SW 1271 (cell line): ENCODE results near the gene BCL2L2.
A peak's percentile ranks its signal among the peaks of the same experiment; 100 is the strongest.
"Not testable (repeated sequence)": the region's sequence is repeated elsewhere in the genome, so short reads cannot be mapped to it uniquely, and the experiment has no call there.

Source experiments
- DNase-seq, 2 experiments: peaks; one replicate each; lab custom pipeline; 2025; lab: John Stamatoyannopoulos, UW

The BCL2L2 gene, protein sequence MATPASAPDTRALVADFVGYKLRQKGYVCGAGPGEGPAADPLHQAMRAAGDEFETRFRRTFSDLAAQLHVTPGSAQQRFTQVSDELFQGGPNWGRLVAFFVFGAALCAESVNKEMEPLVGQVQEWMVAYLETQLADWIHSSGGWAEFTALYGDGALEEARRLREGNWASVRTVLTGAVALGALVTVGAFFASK

DNA sequence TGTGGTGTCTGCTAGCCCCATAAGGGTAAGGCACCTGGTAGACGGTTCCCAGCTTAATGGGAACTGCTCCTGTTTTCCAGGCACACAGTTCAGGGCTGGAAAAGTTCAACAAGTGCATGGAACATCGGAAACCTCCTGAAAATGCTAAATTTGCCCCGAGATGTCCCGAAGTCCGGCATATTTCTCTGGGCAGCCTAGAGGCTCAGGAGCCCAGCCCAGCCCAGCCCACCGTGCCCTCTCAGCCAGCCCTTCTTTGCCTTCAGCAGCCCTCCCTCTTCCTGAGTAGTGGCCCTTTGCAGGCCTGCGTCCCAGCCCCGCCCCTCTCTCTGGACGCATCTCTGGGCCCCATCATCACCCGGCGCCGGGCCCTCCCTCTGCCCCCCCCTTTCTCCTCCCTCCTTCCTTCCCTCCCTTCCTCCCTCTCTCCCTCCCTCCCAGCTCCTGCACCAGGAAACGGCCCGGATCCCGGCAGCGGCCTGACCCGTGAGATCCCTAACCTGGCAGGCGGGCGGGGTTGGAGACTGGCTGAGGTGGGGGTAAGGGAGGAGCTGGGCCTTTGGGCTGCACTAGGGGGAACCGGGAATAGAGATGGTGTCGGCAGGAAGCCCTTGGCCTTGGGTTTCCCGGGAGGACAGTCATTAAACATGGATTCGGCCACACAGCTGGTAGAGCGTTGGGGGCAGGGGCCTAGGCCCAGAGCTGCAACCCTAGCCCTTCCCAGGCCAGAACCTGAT lies at the start of gene BCL2L2:
TSS of gene BCL2L2 (plus strand) at position 422 of the 734 bp plus-strand sequence. CDS start 935 bp downstream, outside the sequence.
- DNase-seq, result peak; percentile 46 to 93

GRCh38 chr14:23258256-23258655 lies 48.4 kb upstream of the BCL2L2 start:
- no peak for DNase-seq

- DNase-seq, result no peak
Observed at GRCh38 chr14:23259426-23259825, 47.2 kb upstream of the BCL2L2 start.

- DNase-seq, result not testable (repeated sequence)
Observed at GRCh38 chr14:23260849-23261248, 45.8 kb upstream of the BCL2L2 start.

- DNase-seq, result no peak
Observed at GRCh38 chr14:23269193-23269592, 37.4 kb upstream of the BCL2L2 start.

GRCh38 chr14:23275412-23275811 lies 31.2 kb upstream of the BCL2L2 start:
- no peak for DNase-seq

DNA sequence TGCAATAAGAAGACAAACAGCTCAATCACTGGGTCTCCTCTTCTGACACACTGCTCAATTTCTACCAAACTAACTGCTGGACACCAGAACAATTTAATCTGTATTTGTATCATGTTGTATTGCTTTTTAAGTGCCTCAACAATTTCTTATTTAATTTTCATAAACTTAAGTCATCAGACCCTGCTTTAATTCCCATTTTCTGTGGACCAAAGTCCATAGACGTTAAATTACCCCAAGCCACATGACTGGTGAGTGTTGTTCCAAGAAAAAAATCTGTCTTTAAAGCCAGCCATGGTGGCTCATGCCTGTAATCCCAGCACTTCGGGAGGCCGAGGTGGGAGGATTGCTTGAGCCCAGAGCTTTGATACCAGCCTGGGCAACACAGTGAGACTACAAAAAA lies 29.4 kb upstream of the BCL2L2 start:
- no peak for DNase-seq

GRCh38 chr14:23277928-23278327 lies 28.7 kb upstream of the BCL2L2 start:
- DNase-seq, result not testable (repeated sequence)

DNA sequence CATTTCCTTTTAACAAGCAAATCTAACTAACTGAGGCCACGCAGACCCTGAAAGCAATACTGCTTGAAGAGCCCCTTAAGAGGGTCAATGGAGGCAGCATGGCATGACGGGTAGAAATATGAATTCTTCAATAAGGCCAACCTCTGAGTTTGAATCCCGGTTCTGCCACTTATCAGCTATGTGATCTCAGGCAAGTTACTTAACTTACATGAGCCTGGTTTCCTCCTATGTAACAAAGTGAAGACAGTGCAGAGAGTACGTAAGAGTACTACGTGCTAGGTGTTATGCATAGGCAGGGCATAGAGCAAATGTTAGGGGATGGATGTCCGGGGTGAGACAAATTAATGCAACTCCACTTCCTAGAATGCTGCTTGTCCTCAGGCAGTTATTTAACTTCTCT lies 25.4 kb upstream of the BCL2L2 start:
- no peak for DNase-seq

DNA sequence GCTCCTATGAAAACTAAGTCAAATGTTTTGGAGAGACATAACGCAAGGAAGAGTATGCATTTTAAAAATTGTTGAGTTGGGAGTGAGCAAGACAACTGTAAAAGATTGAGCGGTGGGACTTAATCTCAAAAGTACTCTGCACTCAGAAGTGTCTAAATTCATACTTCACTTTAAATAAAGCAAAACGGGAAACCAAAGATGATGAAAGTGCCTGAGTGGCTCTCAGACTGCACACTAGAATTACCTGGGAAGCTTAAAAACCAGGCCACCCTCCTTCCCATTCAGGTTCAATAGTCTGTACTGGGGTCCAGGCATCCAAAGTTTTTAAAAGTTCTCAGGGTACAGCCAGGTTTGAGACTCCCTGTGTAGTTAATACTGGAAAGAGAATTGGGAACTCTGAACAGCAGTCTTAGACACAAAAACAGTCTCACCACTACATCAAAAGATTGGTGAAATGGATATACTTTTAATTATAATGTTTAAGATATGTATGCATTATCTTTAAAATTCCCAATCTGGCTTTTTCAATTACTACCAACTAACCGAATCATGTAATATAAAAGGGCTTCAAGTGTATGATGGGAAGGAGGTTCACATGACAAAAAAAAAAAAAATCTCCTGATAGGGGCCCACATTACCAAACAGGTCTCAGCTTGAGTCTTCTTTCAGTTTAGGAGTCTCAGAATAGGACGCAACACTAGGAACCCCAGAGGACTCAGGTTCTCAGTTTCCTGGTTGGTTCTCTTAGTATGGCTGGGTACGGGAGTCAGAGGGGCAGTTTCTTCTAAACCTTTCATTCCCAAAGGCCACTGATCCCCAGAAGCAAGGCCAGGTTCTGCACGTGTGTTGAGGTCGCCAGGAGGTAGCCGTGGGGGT lies 21.7 kb upstream of the BCL2L2 start:
- DNase-seq, result peak in 1 of 2 experiments; percentile 16

DNA sequence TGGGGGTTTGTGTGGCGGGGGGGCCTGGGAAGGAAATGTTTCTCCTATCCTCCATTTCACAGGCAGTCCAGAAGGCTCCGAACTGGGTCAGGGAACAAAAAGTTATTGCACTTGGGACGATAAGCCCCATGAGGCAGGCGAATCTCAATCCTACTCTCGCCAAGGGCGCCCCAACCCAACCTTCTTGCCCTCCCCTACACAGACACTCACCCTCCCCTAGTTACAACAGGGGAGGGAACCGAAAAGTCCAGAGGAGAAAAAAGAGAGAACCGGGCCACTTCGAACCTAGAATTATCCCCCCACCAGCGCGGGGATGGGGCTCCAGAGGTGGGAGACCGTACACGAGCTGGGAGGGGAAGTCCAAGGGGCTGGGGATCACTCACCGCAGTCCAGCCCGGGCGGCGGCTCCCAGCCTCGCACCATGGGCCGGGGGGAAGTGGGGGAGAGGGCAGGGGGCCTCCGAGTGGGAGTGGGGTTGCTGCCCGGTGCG lies 21.1 kb upstream of the BCL2L2 start:
- DNase-seq, result no peak

- peak; percentile 96 to 99 for DNase-seq
Observed at GRCh38 chr14:23286020-23286901, 20.4 kb upstream of the BCL2L2 start, which contains the start of gene HOMEZ. HOMEZ (minus strand) TSS chr14:23286132; CDS start chr14:23285952, 180 bp downstream.

DNA sequence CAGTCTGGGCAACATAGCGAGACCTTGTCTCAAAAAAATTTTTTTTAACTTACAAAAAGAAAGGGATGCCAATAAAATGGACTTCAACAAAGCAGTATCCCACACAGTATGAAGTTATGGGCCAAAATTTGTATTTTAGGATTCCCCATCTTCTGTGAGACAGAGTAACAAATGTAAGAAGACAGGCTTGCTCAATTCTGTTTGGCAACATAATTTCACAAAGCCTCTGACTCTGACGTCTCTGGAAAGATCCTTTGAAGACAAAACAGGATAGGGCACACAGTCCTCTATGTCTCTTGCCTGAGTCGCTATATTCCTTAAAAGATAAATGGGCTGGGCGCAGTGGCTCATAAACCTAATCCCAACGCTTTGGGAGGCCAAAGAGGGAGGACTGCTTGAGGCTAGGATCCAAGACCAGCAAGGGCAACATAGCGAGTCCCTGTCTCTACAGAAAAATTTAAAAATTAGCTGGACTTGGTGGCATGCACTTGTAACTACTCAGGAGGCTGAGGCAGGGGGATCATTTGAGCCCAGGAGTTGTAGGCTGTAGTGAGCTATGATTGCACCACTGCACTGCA lies 19.6 kb upstream of the BCL2L2 start:
- DNase-seq, result no peak

GRCh38 chr14:23294734-23295561 lies 11.7 kb upstream of the BCL2L2 start:
- DNase-seq, result peak in 1 of 2 experiments; percentile 60

DNA sequence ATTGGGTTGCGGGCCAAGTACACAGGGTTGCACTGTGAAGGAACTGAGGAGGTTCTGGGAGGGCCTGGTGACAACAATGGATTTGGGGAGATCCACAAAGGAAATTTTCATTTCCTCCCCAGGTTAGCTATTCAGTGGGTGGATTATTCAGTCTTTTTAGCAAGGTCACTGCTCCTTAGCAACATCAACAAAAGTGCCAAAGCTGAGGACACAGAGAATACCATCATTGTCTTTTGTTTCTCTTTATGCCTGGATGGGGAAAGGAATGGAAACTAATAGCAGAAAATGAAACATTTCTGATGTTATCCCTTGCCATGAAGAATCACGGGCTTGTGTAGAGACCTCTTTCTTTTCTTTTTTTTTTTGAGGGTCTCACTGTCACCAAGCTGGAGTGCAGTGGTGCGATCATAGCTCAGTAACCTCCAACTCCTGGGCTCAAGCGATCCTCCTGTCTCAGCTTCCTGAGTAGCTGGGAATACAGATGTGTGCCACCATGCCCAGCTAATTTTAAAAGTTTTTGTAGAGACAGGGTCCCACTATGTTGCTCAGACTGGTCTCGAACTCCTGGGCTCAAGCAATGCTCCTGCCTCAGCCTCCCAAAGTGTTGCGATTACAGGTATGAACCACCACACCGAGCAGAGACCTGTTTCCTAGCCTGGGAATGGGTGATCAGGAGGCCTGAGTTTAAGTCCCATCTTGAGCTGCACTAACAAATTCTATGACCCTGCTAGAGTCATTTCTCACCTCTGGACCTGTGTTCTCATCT lies 10.4 kb upstream of the BCL2L2 start:
- DNase-seq, result no peak

GRCh38 chr14:23297096-23297495 lies 9.5 kb upstream of the BCL2L2 start:
- no peak for DNase-seq

DNA sequence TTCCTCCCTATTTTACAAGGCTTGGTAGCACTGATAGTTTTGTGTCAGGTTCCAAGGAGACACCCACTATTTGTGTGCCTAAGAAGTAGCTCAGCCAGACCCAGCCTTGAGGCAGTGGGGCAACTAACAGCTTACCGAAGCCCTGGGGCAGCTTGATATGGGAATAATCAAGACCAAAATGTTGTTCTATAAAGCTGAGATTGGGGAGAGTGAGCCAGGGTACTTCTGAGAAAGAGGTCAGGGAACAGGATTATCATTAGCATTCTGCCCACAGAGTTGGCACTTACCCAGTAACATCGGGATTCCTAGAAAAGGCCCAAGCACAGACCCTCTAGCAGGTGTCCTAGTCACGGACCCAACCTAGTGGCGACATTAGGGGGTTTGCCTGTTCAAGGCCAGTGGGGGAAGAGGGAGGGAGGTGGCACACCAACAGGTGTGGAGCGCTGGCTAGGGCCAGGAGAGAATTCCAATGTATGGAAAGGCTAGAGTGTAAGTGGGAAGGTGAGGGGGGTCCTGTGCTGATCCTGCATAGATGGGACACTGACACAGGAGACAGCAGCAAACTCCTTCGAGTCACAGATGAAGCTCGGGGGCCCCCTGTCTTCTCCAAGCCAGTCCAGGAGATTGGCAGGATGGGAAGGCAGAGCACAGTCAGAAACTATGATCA lies 8.9 kb upstream of the BCL2L2 start:
- no peak for DNase-seq

GRCh38 chr14:23299211-23299957 lies 7.2 kb upstream of the BCL2L2 start:
- DNase-seq, result peak in 1 of 2 experiments; percentile 62
